Measurements from ENCODE around the gene ARF3.

ARF3 gene

DNA sequence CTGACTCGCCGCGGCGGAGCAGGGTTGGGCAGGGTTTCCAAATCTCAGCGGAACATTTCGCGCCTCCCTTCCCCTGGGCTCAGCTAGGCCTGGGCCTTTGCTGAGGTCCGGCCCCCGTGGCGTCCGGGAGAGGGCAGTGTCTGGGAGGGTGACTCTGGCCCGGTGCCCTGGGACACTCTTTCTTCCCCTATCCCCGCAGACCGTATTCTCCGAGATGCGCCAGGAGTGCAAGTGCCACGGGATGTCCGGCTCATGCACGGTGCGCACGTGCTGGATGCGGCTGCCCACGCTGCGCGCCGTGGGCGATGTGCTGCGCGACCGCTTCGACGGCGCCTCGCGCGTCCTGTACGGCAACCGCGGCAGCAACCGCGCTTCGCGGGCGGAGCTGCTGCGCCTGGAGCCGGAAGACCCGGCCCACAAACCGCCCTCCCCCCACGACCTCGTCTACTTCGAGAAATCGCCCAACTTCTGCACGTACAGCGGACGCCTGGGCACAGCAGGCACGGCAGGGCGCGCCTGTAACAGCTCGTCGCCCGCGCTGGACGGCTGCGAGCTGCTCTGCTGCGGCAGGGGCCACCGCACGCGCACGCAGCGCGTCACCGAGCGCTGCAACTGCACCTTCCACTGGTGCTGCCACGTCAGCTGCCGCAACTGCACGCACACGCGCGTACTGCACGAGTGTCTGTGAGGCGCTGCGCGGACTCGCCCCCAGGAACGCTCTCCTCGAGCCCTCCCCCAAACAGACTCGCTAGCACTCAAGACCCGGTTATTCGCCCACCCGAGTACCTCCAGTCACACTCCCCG, 23.9 kb upstream of the ARF3 start:
- peak; percentile 66 for DNase-seq

- DNase-seq: peak; percentile 64
Observed at GRCh38 chr12:48980389-48980952, 23.2 kb upstream of the ARF3 start.

DNA sequence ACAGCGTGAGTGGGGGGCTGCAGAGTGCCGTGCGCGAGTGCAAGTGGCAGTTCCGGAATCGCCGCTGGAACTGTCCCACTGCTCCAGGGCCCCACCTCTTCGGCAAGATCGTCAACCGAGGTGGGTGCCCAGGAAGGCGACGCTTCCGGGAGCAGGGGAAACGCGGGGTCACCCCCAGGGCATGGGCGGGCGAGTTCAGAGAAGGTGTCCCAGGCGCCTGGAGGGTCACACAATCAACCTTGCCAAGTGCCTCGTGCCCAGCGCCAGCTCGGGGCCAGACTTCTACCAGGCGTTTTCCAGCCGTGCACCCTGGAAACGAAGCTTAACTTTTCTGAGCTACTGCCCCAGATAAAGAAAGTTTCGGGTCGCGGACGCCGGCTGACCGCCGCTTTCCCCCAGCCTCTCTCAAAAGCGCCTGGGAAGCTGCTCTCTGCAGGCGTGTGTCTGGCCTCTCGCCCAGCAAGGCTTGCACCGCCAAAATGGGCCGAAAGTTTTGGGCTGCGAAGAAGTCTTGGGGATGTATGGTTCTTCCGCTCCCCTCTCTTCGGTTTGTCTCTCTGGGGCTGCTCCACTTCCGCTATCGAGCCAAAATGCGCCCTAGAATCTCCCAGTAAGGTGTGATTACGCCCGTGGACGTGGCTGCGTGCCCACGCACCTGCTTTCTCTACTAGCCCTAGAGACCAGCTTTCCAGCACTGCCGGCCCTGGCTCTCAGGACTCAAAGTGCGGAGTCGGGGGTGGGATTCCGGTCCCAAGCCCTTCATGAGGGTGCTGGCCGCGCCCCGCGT, 22.5 kb upstream of the ARF3 start:
- DNase-seq: no peak

DNA sequence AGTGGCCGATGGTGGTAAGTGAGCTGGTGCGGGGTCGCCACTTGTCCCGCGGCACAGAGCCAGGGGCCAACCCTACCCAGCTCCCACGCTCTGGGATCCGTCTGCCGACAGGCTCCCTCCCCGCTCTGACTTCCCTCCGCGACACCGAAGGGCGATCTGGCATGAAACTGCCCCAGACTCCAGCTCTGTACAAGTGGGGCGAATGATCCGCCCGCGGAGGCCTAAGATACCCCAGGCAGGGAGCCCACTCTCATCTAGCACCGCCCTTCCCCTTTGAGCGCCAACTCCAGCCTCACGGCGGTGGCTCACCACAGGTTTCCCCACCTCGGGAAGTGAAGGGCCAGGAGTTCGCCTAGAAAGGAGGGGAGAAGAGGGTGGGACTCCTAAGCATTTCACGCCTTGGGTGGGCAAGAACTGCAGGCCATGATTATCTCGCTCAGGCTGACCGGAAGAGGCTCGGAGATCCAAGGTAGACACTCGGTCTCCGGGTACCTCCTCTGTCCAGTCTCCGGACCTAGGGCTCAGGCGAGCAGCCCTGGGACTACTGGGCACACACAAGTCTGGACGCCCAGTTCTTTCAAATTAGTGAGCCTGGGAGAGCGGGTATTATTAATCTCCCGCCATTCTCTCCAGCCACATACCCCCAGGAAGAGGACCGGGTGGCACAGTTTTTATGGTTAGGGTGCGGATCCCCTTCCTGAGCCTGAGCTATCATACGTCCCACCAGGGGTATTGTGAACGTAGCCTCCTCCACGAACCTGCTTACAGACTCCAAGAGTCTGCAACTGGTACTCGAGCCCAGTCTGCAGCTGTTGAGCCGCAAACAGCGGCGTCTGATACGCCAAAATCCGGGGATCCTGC, 21.7 kb upstream of the ARF3 start:
- DNase-seq: no peak

GRCh38 chr12:48978291-48978740, 21.0 kb upstream of the ARF3 start, which contains the start of gene WNT1:
WNT1 (plus strand) TSS chr12:48978322; CDS start chr12:48978651, 329 bp downstream.
- DNase-seq: no peak

DNA sequence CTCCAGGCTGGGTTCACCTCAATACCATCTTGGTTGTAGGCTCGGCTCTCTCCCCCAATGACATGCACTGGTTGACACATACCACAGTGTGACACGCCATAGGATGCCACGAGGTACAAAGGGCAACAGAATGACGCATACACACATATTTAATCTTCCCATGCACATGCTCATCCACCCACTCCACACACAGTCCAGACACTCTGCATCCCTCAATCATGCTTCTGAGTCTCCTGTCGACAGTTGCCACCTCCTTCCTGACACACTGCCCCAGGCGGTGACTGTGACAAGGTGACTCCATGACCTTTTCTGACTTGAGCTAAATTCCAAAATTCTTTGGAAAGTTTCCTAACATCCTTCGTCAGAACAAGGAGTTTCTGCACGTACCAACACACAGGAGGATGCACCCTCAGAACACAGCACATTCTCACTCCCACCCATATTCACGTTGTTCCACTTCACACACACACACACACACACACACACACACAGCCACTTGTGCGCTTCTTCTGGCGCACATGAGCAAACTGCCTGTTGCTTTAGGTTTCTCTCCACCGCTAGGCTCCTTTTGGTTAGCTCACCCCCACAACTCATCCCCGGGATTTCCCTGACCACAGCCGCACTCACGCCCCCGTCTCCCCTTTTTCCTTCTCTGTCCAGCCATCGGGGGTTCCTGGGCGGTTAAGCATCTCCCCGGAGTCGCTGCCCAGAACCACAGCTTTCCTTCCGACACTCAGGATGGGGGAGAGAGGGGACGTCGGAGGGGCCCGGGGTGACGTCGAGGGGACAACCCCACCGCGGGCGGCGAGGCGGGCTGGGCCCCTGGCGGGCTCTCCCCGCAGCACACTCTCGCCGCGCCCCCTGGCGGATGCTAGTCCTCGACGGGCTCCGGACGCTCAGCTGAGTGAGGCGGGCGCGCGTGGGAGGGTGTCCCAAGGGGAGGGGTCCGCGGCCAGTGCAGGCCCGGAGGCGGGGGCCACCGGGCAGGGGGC, 20.3 kb upstream of the ARF3 start:
- peak; percentile 82 for DNase-seq

DNA sequence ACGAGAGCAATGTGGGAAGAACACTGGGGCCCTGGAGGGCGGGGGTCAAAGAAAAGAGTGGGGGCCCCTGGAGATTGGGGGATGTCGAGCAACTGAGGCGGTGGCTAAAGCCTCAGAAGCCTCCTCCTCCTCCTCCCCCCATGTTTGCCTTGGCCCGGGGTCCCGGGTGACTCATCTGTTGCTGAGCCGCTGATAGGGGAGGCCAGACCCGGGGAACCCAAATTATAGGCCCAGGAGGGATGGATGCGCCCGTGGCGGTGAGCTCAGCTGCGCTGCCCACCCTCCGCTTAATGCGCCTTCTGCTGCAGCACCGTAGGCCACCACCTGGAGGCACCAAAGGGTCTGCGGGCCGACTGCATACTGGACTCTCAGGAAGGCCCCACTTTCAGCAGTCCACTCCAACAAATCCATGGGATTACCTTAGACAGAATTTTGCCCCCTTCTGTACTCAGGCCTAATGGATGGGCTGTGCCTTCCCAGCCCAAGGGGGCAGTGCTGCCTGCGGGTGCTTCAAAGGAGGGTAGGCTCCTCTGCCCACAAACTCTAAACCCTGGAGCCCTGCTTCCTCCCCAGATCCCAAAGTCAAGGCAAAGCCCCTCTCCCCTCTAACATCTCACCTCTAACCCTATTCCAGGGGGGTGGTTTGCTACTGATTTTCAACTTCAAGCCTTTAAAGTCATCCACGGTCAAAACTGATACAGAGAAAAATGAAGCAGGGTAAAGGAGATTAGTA, 16.8 kb upstream of the ARF3 start:
- peak; percentile 66 for DNase-seq

DNA sequence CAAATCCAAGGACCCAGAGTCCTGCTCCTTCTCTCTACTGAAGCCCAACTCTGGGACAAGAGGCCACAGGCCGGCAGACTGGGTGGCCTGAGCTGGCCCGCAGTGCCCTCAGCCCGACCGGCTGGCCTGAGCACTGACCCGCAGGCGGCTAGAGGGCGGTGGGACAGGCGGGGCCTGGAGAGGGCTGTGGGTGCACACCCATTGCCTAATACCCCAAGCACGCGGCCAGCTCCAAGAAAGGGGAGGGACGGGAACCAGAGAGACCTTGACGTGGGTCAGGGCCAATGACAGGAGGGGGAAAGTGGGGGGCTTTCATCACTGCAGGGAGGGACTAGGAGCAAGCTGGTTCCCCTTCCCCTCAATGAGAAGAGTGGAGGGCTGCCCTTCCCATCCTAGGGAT, 16.2 kb upstream of the ARF3 start:
- DNase-seq: no peak

- DNase-seq: no peak
Observed at GRCh38 chr12:48972952-48973483, 15.7 kb upstream of the ARF3 start.

- peak; percentile 63 for DNase-seq
Observed at GRCh38 chr12:48972213-48972951, 15.1 kb upstream of the ARF3 start.

DNA sequence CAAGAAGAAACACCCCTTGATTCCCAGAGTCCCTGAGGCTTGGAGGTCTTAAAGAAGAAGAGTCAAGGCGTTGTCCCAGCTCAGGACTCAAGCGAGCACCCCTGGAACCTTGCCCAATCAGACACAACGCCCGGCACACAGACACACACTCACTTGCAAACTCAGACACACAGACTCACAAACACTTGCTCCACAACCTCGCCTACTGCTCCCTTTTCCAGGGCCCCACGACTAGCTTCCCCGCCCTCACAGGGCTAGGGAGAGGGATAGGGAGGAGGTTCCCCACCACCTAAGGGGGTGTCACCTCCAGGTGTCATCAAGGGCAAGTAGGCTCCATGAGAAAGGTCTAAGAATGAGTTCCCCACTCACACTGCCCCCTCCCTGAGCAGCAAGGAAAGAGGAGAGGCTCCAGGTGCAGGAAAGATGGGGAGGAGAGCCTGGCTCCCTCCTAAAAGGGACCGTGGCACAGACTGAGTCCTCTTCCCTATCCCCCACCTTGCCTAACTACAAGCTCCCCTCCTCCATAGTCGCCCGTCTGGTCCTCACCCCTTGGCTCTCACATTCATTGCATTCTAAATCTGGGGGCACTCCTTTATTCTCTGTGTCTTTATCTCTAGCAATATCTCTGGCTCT, 13.5 kb upstream of the ARF3 start:
- DNase-seq: no peak

DNA sequence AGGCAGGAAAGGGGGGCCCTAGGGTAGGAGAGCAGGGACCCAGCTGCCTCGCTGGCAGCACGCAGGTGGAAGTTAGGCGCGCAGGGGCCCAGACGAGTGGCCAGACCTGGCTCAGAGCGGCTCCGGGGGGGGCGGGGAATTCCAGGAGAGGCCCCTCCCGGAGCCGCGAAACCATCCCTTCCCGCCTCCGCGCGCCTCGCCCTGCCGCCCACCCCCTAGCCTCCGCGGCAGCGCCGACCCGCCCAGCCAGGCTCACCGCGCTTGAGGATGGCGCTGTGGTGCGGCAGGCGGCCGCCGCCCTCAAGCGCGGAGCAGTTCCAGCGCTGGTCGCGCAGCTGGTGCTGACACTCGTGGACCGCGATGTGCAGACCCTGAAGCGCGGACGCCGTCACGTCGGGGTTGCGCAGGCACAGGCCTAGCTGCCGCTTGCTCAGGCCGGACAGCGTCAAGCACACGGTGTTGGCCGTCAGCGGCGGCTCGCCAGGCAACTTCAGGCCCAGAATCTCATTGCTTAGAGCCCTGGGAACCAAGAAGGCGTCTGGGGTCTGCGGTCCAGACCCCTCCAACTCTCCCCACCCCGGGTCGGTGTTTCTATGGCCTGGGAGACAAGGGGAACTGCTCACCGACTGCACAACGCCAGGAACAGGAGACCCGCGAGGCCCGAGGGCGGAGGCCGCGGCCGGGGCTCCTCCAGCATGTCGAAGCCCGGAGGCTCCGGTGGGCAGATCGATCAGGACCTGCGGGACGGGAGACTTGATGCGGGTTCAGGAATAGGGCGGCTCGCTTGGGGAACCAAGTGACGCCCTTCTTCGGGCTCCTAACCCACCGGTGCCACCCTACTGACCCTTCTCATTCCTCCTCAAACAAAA, 12.8 kb upstream of the ARF3 start:
- DNase-seq: no peak

DNA sequence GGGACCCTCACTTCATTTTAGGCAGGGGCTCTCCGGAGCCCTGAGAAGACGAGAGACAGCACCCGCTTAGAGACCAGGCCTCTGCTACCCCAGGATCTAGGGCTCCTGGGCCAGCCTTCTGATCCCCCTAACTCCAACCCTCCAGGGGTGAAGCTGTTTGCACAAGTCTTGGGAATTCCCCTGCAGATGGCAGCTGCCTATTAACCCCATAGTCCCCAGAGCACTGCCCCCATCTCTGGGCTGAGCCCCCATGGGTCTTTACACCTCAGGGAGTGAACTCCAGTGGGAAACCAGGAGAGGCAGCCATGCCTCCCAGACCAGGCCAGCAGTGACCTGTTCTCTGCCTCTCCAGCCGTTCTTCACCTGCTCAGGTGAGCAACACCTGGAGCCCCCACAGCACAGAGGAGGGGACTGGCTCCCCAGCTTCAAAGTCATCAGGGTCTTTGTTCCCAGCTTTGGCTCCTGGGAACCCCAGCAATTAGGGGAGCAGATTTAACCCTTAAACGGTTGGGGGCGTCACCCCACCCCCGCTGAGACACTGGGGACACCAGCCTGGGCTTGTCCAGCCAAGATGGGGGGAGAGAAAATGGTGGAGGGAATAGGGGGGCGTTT, 12.0 kb upstream of the ARF3 start:
- DNase-seq: no peak

DNA sequence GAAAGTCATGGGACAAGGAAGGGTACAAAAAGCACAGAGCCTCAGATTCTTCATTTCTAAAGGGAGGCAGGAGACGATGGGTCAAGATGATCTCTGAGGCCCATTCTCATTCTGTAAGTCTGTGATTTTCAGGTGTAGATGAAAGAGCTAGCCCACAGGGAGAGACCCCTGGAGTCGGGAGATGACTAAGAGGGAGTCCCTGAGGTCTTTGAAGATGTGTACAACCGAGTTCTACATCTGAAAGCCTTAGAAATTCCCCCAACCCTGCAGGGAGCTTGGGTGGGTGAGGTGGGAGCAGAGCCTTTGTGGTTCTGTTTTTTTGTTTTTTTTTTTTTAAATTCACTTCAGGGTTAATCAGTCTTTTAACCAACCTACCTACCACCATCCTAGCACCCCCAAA, 11.2 kb upstream of the ARF3 start:
- DNase-seq: no peak

DNA sequence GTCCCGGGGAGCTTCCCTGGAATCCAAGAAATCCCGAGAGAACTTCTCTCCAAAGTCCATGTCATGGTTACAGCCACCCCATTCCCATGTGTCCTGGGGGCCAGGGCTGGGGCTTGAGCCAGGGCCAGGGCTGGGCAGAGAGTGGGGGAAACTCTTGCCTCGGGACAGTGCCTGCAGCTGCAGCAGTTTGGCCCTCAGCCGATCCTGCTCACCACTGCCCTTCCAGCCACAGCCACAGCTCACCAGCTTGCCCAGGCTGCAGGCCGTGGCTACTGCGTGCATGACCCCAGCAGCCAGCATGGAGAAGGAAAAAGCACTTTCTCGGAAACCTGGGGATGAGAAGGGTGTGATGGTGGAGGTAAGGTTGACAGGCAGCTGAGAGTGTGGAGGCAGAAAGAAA, 10.7 kb upstream of the ARF3 start:
- no peak for DNase-seq

GRCh38 chr12:48966177-48966895, 9.0 kb upstream of the ARF3 start:
- peak; percentile 51 for DNase-seq

DNA sequence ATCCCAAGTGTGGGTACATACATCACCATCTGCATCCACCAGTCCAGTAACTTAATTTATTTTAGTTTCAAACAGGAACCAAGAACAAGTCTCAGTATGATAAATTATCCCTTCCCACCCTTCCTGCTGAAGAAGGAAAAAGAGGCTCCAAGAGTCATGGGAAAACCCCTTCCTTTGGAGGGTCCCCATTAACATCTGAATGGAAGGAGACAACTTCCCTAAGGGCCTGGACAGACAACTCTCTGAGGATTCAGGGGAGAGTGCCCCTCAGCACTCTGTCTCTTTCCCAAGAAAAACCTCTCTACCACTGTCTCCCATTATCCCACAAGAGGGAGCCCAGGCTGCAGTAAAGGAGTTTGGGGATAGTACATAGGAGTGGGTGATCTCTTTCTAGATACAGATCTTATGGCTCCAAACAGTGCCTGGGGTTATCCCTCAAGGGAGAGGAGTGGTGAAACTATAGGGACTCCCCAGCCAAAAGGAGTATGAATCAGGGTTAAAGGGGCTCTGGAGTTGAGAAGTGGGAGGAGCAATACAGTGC, 8.1 kb upstream of the ARF3 start:
- DNase-seq: no peak

Data from hematopoietic multipotent progenitor cell treated with erythropoietin and hydrocortisone succinate and interleukin-3 and kit ligand, for 4 days (in vitro differentiated cells).